Fibroblast of skin of left quadriceps (primary cell): ENCODE data around the gene CCDC33.

Source experiments
- DNase-seq, 2 experiments: peaks; one replicate each; pipeline ENCODE4 v3.0.0-alpha.2; 2013; ENCODE audit warnings: low read depth in 2 of 2

CCDC33 gene

DNA sequence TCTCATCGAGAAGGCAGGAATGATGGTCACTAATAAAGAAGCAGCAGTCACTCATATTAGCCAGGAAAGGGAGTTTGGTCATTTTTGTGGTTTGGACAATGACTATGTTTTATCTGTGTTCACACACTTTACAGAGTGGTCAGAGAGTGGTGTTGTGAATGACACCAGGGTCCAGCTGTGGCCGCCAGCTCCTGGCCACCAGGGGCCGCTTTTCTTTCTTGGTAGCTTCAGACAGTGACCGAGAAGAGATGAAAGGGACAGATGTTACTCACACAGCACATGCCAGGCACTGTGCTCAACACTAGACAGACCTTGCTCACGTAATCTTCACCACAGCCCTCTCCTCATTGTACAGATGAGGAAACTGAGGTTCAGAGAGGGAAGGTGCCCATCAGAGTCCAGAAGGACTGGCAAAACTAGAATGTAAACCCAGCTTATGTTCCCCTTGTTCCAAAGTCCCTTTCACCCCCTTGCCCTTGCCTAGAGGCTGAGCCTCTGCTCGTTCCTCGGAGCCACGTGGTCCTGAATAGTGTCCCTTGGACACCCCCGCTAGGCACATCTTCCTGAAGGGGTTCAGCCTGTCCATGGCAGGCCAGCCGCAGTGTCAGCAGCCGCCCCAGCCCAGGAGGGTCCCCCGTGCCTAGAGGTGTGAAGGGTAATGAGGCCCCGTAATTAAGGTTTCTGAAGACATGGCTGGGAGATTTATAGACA, 75.8 kb downstream of the CCDC33 start:
- no peak for DNase-seq

DNA sequence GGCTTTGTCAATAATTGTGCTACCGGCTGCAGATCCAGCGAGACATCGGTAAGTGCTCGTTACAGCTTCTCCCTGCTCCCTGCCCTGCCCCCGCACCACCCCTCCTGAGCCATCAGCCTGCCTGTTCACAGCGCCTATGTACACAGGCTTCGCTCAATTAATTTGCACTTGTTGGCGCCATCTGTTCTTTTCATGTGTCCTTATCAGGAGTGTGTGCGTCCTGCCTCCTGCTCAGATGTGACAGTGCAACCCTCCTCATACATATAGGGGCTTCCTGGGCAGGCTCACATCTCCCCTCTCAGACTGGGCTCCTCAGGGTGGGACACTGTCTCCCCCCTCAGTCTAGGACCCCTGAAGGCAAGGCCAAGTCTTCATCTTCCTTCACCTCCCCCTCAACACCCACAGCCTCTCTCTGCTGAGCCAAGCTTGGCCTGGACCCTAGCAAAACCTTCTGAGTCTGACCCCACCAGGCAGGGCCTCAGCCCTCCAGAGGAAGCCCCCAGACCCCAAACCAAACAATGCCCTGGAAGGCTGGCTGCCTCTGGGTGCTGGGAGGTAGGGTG, 76.4 kb downstream of the CCDC33 start:
- DNase-seq: no peak

DNA sequence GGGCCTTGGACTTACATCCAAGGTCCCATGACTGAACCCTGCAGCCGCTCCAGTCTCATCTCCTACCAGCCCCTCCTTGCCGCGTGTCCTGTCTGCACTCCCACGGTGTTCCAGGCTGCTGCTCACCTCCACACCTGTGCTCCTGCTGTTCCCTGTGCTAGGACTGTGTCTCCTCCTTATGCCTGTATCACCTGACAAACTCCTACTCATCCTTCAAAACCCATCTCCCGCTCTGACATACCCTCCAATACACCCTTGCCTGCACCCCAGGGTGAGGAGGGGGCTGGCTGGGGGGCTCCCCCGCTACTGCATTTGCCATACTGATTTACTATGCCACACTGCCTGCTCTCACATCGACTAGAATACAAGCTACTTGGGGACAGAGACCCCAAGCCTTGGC, 77.8 kb downstream of the CCDC33 start:
- DNase-seq: no peak

DNA sequence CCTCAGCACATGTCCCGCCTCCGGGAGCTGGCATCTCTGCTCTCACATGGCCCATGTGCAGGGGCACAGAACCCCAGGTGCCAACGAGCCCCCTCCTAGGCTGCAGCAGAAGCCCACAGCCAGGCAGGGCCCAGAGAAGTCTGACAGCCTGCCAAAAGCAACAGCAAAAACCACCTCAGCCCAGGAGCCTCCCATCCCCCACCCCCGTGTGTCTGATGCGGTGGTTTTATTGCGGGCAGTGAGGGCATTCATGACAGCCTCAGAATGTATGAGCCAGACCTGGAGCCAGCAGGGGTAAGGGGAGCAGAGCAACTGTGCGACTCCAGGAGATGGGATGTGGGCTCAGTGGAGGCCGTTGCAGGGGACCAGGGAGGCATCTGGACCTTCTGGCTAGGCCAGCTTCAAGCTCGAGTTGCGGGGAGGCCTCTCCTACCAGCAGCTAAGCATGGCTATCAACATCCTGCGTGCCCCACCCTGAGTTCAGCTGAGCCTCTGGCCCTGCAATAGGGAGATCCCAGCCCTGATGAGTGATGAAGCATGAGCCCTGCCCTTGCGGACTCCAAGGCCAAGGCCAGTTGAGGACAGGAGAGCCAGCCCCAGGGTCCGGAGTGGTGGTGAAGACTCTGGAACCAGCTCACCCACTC, 78.8 kb downstream of the CCDC33 start:
- DNase-seq: no peak

DNA sequence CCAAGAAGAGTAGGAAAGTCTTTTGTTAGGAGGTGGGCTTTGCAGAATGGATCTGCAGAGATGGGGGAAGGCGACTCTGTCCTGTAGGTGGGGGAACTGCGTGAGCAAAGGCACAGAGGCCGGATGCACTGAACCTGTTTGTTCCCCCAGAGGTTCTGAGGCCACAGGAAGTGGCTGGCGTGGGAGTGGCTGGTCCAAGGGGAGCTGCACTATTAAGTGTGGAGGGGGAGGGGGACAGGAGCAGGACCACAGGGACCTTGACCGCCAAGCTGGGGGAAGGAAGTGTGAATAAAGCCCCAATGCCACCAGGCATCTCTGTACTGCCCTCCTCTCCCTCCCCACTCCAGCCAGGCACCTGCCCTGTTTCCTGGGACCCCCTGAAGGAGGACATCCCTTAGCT, 79.5 kb downstream of the CCDC33 start:
- DNase-seq: no peak

DNA sequence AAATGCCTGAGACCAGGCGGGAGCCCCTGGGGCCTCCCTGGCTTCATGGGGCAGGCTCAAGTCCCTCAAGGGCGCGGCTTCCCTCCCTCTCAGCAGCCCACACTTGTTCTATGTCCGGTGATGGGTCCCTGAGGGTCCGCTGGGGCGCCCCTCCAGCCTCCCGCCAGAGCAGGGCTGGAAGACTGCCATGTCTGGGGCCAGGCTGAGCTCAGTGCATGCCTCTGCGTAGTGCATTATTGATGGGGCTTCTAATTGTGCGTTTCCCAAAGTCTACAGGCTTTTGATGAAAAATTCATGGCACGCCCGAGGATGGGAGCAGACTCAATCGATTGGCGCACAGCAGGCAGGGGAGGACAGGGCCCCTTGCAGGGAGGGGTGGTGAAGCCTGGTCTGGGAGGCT, 80.0 kb downstream of the CCDC33 start:
- no peak for DNase-seq

DNA sequence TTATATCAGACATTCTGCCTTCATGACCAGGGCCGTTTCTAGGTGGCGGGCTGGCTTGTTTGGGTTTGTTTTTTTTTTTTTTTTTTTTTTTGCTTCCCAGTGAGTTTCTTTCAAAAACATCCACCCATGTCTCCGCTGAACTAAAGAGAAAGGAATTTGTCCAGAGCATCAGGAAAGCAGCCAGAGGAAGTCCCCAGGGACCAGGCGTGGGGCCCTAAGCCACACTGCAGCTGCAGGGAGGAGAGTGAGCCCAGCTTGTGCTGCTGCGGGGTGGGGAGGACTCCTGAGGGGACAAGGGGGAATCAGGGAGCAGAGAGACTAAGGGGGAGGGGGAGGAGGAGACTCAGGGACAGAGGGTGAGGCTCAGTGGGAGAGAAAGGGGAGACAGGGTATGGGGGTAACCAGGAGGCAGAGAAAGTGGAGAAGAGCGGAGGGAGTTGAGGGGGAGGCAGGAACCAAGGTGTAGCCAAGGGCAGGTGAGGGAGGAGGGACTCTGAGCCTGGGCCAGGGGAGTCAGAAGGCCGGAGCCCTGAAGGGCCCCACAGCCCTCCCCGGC, 81.8 kb downstream of the CCDC33 start:
- DNase-seq: peak; percentile 95 to 96

DNA sequence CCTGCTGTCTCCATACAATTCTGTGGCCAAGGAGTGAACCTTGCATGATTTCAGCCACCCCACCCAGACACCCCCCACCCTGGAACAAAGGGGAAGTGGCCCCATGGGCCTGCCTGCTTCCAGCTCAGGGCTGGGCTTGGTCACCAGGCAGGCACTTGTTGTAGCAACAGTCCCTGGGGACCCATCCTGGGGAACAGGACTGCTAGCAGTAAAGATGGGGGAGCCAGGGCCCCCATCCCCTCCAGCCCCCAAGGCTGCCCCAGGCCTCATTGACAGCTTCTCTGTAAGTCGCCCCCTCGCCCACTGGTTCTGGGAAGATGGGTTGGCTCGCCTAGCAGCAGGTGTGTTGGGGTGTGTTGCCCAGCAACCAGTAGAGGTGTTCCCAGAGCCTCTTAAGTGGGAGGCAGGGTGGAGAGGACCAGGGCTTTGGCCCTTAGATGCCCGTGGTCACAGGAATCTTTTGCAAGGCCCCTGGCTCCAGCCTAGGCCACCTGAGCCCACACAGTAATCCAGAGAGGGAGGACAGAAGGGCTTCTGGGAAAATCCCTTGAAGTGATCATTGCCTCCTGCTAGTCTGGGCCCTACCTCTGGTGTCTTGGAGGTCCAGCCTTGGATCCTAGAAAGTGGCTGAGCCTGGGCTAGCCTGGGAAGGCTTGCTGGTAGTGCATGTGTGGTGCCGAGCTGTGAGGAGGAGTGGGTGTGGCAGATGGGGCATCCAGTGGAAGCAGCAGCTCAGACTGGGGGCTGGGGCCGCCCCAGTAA, 82.4 kb downstream of the CCDC33 start:
- no peak for DNase-seq

DNA sequence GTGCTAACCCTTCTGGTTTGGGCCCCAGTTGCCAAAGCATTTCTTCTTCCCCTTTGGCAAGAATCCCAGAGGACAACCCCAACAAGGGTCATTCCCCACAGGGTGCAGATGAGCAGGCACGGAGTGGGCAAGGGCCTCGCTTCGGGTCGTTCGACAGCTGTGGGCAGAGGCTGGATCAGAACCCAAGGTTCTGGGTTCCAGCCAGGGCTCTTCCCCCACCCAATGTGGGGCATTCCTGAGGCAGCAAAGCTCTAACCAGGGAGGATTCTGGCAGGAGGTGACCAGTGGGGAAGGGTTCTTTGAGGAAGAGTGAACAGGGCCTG, 83.0 kb downstream of the CCDC33 start:
- no peak for DNase-seq

DNA sequence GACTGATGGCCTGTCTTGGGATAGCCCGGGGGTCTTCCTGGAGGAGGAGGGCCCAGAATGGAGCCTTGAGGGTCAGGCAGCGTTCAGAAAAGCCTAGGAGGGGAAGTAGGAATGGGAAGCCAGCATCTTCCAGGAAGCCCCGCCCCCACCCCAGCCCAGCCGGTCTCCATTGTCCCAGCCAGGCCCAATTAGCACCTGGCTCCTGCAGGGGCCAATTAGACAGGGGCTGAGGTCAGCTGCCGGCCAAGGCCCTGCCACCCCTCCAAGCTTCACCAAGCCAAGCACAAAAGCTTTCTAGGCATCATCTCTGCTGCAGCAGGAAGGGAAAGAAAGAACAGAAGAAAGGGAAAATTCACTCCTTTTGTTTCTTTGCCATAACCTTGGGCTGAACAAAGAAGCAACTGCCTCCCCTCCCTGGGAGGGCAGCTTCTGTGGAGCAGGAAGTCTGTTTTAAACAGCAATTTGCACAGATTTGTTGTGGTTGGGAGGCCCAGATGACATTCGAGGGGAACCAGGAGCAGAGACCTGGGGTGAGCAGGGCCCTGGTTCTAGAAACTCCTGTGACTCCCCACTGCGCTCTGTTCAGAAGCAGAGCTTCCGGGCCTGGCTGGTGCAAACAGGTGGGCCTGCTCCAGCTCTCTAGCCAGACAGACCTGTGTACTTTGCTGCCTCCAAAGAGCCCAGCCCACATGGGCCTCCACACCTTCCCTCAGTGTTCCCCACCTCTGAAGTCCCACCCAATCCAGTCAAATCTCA, 83.6 kb downstream of the CCDC33 start:
- no peak for DNase-seq

DNA sequence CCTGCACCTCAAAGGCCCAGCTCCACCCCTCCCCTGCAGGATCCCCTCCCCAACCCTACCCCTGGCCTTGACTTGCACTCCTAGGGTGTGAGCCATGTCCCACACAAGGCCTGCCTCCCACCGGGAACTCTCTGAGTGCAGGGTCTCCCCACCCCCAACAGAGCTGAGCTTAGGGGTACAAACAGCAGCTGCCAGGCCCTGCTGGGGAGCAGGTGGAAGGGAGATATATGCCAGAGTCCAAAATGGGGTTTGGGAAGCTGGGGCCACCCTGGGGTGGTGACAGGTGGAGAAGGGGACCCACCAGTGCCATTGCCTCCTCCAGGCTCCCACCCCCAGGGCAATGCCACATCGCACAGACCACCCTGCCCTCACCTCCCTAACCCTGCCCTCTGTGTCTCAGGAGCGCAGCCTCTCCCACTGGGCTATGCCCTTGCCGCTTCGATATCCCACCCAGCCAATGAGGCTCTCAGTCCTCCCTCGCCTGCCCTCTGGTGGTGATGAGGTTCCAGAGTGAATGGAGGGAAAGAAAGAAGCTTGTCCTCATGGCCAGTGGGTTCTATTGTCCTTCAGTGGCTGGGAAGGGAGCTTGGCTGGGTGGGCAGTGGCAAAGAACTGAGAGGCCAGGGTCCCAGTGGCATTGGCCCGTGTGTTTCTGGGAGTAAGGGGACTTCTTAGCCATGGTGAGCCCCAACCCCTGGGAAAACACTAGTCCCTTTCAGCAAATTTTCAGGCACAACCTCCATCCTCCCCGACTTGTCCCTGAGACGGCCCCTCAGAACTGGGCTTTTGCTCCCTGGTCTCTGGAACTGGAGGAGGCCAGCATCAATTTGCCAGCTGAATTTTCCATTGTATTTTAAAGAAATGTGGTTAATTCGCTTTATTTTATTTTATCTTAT, 84.5 kb downstream of the CCDC33 start:
- peak in 1 of 2 experiments; percentile 30 for DNase-seq

DNA sequence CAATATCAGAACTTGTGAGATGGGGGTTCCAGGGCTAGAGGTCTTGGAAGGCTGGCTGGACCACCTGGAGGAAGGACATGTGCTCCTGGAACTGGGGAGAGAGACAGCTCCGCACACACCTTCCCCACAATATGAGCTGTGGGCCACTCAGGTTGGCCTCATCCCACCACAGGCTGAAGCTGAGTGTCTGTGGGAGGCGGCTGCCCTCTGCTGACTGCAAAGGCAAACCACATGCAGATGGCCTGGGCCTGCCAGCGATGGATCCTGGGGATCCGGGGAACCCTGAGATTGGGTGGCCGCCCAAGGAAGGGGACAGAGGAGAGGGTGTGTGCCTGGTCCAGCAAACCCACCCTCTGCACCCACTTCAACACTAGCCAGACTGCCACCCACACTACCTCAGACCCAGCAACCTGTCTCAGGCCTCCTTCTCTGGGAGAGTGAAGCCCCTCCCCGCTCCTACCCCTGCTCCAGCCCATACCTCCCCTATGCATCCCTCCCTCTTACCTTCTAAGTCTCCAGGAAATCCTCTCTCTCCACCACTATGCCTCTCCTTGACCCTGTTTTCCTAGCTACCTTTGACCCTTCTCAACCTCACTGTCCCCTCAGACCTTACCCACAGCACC, 86.5 kb downstream of the CCDC33 start:
- DNase-seq: peak; percentile 26 to 34

DNA sequence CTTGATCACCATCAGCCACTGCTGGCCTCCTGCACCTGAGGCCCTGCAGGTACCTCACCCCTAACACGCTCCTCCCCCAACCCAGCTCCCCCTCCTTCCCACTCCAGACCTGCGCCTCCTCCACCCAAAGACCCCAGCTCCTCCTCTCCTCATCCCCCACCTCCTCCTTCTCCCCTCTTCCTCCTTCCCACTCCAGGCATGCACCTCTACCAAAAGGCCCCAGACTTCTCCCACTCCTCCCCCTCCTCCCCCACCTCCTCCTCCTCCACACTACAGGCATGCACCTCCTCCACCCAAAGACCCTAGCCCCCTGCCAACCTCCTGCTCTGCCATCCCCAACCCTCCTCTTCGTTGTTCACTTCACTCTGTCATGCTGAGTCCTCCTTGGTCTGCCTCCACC, 88.6 kb downstream of the CCDC33 start:
- DNase-seq: no peak

DNA sequence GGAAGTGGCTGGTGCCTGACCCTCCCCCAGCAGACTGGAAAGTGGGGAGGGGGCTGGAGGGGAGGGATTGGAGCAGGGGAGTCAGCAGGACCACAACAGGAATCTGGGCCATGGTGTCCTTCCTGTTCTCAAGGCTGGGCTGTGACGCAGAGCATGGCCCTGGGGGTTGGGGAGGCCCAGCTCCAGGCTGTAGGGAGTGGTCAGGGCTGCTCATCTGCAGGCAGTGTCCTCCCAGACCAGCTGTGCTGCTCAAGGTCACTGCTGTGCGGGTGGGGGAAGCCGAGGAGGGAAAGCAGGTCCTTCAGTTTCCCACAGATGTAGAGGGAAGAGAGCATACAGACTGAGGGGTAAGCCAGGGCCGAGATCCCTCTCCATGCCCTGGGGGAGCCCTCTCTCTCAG, 90.6 kb downstream of the CCDC33 start:
- DNase-seq: no peak

DNA sequence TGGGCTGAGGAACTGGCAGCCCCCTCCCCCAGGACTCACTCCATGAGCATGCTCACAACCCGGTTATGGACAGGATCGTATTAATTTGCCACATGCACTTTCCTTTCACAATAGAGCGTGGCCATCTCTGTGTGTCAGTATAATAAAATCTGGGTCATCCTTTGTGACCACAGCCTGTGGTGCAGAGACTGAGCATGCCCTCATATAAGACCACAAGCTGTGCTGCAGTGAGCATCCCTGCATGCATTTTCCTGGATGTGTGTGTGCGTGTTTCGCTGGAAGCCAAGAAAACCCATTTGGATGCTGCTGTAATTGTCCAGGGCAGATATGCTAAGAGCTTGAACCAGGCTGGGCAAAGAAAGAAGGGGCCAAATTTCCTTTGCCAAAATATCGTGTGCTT, 91.6 kb downstream of the CCDC33 start:
- no peak for DNase-seq

DNA sequence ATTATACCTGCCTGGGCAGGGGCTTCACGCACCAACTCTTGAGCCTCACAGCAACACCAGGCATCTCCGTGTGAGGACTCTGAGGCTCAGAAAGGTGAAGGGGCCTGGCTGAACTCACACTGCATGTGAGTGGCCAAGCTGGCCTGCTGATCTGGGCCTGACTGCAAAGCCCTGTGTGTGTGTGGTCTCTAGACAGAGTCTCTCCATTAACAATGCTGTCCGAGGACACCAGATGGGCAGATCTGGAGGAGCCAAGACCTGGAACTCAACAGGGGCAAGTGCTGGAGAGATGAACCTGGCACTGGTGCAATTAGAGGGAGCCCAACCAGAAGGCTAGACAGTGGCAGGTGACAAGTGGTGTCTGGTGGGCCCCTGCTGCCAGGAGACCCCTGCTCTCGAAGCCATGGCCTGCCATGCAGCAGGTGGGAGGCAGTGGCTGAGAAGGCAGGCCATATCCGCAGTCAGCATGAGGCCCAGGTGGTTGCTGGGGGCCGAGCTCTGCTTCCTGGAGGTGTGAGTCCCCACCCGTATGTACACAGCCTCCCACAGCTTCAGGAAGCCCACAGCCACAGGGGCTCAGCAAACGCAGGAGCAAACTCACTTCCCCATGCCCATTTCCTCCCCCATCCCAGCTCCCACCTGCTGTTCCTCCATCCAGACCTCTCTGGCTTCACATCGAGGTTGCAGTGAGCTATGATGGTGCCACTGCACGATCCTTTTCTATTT, 92.4 kb downstream of the CCDC33 start:
- DNase-seq: no peak

DNA sequence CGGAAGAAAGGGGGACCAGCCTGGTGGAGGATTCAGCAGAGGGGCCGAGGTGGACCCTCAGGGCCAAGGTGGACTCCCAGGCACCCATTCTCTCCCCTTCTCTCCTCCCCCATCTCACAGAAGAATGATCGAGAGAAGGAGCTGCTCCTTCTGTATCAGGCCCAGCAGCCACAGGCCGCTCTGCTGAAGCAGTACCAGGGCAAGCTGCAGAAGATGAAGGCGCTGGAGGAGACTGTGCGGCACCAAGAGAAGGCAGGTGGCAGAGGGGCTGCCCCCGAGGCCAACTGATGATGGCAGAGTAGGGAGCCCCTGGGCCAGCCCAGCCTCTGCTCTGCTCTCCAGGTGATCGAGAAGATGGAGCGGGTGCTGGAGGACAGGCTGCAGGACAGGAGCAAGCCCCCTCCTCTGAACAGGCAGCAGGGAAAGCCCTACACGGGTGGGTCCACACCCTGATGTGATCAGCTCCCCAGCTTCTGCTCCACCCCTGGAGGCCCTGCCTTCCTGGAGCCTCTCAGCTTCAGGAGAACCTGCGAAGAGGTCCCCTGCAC, 94.8 kb downstream of the CCDC33 start:
- DNase-seq: no peak

DNA sequence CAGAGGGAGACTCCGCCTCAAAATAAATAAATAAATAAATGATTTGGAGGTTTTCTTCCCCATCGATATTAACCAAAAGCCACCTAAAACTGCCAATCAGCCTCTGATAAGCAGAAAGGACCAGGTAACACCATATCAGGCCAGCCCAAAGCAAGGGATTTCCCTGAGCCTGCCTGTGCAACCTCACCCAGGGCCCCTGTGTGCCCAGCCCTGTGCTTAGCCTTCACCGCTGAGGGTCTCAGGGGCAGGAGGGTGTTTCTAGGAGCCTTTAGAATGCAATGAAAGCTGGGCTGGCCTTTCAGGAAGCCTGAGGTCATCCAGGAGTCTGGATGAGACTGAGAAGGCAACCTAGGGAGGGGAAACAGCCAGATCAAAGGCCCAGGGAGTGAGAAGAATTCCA, 95.9 kb downstream of the CCDC33 start:
- no peak for DNase-seq

DNA sequence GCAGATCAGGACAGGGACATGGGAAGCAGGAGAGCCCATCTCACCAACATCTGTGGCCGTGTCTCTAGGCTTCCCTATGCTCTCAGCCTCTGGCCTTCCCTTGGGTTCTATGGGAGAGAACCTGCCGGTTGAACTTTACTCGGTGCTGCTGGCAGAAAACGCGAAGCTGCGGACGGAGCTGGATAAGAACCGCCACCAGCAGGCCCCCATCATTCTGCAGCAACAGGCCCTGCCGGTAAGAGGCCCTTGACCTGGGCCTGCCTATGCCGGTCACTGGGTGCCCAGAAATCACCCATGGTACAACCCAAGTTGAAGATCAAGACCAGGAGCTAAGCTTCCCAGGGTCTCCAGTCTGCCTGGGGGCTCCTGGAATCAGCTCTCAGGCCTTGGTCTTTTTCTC, 96.5 kb downstream of the CCDC33 start:
- no peak for DNase-seq
